ENCODE measurements around the gene SEC16A. TPM values are rescaled to one million over a fixed set of nuclear protein-coding genes. Genes with fewer than 3 reads are reported as not detected.

SEC16A gene
- total RNA-seq, 4 donors from 2014 or later, result 35.5 to 71.0 (median 50.5) TPM

DNA sequence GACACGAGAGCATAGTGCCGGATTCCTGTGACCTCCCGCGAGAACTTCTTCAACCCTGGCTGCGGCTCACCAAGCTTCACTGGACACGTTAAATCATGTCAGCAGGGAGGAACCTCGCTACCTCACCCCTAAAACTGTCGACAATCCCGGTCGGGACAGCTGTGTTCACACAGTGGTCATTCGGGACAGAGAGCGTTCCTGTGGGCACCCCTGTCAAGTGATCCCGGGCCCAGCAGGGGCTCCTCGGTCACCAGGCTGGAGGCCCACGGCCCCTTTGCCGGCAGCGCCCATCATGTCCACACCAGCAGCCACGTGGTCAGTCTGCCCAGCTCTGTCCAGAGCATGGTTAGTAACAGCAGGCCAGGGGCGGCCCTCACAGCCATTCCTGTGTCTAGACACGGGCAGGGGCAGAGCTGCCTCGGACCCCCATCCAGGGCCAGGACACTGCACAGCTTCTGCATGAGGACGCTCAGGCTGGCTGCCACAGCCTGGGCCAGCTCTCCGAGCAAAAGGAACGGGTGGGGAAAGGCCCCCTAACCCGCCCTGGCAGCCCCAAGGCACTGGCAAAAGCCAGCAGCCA is 46.7 kb downstream of the SEC16A start:
- Histone ChIP-seq H3K9me3 (no peaks in the 10 kb centered on the region), H3K36me3 (peaks cover 0 to 56% of the 10 kb centered on the region in 2 donors)

DNA sequence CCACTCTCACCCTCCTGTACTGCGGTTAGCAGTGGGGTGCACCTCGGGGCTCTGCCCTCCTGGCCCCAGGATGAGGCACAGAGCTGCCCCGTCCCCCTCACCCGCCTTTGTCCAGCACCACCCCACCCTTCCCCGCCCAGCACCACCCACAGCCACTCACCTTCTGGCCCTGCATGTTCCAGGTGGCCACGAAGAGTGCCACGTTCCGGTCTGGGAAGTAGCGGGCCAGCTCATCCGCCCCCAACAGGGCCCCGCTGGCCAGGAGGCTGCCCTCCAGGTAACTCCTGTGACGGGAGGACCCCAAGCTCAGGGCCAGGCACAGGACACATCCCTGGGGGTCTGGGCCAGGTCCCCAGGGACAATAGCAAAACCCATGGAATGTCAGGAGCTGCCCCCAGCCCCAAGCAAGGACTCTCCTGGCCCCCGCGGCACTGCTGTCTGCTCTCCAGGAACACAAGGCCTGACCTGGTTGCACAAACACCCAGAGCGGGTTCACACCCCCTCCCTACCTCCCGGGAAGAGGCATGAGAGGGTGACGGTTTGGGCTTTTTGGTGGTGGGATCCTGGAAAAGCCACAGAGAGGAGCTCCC is 48.2 kb downstream of the SEC16A start:
- no peak for ATAC-seq
- no peaks in the 10 kb centered on the region for H3K9me3 ChIP-seq
- WGBS, 2 donors (ENCODE audit: low coverage in 1 of 2), result 88% methylated on average over 3 of the region's 17 CpGs; no CpG with 5 or more reads in 1 of the 2 donors
- no peak overlapping the region for H3K27ac ChIP-seq
- H3K36me3 ChIP-seq, result peaks cover 0 to 62% of the 10 kb centered on the region in 2 donors
- H3K4me3 ChIP-seq, result no peak overlapping the region
- H3K27me3 ChIP-seq, result no peaks in the 10 kb centered on the region
- peaks cover 0 to 51% (median 18%) of the 10 kb centered on the region in 3 donors for H3K4me1 ChIP-seq
- TF ChIP-seq, protein P1, sequence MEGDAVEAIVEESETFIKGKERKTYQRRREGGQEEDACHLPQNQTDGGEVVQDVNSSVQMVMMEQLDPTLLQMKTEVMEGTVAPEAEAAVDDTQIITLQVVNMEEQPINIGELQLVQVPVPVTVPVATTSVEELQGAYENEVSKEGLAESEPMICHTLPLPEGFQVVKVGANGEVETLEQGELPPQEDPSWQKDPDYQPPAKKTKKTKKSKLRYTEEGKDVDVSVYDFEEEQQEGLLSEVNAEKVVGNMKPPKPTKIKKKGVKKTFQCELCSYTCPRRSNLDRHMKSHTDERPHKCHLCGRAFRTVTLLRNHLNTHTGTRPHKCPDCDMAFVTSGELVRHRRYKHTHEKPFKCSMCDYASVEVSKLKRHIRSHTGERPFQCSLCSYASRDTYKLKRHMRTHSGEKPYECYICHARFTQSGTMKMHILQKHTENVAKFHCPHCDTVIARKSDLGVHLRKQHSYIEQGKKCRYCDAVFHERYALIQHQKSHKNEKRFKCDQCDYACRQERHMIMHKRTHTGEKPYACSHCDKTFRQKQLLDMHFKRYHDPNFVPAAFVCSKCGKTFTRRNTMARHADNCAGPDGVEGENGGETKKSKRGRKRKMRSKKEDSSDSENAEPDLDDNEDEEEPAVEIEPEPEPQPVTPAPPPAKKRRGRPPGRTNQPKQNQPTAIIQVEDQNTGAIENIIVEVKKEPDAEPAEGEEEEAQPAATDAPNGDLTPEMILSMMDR (IDR thresholded peaks at IDR 0.05), result no peak
- no peak for TF ChIP-seq POLR2A (IDR thresholded peaks at IDR 0.05)
- no peak for TF ChIP-seq EP300 (IDR thresholded peaks at IDR 0.05)
- no peak for TF ChIP-seq POLR2AphosphoS5 (IDR thresholded peaks at IDR 0.05)

More for the DNA sequence above, 46.7 kb downstream of the SEC16A start:
- Histone ChIP-seq H3K4me3 (no peak overlapping the region), H3K27ac (no peak overlapping the region), H3K27me3 (no peaks in the 10 kb centered on the region), H3K4me1 (peaks cover 0 to 60% (median 21%) of the 10 kb centered on the region in 3 donors)
- 100% methylated on average over 2 of the region's 25 CpGs; no CpG with 5 or more reads in 1 of the 2 donors for WGBS, 2 donors (ENCODE audit: low coverage in 1 of 2)
- TF ChIP-seq EP300 (IDR thresholded peaks at IDR 0.05) (no peak), POLR2AphosphoS5 (IDR thresholded peaks at IDR 0.05) (no peak), POLR2A (IDR thresholded peaks at IDR 0.05) (no peak)
- TF ChIP-seq, protein P1 (IDR thresholded peaks at IDR 0.05), result no peak
- no peak for ATAC-seq

DNA sequence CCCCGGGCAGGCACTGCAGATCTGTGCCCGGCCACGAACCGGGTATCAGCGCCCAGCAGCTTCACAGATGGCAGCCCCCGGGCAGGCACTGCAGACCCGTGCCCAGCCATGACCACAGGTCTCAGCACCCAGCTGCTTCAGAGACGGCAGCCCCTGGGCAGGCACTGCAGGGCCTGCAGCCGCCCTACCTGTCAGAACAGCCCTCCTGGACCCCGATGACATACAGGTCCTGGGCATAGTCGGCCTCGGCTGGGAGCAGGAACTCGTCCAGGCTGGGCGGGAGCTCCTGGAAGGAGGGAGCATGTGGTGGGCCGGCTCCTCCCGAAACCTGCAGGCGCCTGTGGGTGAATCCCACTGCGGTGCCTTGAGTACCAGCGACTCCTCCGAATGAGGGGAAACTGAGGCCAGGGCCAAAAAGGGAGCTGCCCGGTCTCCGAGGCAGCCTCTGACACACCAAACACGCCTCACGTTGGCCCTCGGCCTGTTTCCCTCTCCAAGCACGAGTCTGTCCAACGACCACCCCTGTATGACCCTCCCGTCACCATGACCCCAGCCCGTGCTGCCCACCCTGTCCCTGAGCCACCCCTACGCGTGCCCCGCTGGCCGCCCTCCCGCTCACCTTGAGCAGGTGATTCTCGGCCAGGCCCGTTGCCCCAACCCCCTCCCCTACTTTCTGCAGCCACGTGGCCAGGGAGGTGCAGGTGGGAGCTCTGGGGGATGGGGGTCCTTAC is 48.8 kb downstream of the SEC16A start:
- no peak overlapping the region for H3K27ac ChIP-seq
- no peak for ATAC-seq
- WGBS, 2 donors (ENCODE audit: low coverage in 1 of 2), result 80% methylated on average over 5 of the region's 37 CpGs; no CpG with 5 or more reads in 1 of the 2 donors
- no peaks in the 10 kb centered on the region for H3K9me3 ChIP-seq
- H3K4me1 ChIP-seq, result peaks cover 0 to 49% (median 18%) of the 10 kb centered on the region in 3 donors
- no peaks in the 10 kb centered on the region for H3K27me3 ChIP-seq
- no peak for TF ChIP-seq EP300 (IDR thresholded peaks at IDR 0.05)
- TF ChIP-seq, protein P1 (IDR thresholded peaks at IDR 0.05), result no peak
- TF ChIP-seq POLR2AphosphoS5 (IDR thresholded peaks at IDR 0.05), result no peak
- no peak for TF ChIP-seq POLR2A (IDR thresholded peaks at IDR 0.05)
- peaks cover 0 to 69% of the 10 kb centered on the region in 2 donors for H3K36me3 ChIP-seq
- no peak overlapping the region for H3K4me3 ChIP-seq

DNA sequence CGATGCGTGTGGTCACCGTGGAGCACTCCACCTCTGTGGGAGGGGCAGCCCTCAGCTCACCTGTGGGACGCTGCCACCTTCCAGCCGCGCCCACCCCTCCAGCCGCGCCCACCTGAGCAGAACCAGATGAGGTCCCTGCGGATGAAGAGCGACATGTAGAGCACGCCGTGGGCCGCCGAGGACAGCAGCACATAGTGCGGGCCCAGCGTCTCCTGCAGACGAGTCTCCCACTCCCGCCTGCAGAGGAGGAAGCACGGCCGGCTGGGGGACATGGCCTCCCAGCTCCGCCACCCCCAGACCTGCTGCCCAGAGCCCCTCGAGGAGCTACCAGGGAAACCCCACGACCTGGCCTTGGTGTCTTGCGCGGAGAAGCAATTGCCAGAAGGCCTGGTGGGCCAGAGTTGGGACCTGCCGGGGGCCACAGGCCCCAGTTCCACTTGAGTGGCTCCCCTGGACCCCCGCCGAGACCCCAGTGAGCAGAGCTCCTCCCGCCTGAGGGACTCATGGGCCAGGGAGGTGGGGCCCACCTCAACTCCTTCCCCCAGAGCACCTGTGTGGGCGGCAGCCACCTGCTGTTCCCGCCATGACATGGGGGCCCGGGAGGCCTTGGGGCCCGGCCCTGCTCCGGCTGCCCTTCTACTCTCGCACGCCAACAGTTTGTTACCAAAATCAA is 49.7 kb downstream of the SEC16A start:
- WGBS, 2 donors (ENCODE audit: low coverage in 1 of 2), result 88 to 93% methylated on average over 5 to 9 of the region's 36 CpGs
- peaks cover 0 to 41% (median 18%) of the 10 kb centered on the region in 3 donors for H3K4me1 ChIP-seq

More for the DNA sequence above, 49.7 kb downstream of the SEC16A start:
- H3K27me3 ChIP-seq, result no peaks in the 10 kb centered on the region
- TF ChIP-seq, protein P1 (IDR thresholded peaks at IDR 0.05), result no peak
- TF ChIP-seq POLR2A (IDR thresholded peaks at IDR 0.05) (no peak), POLR2AphosphoS5 (IDR thresholded peaks at IDR 0.05) (no peak), EP300 (IDR thresholded peaks at IDR 0.05) (no peak)
- no peaks in the 10 kb centered on the region for H3K9me3 ChIP-seq
- H3K27ac ChIP-seq, result no peak overlapping the region
- H3K4me3 ChIP-seq, result no peak overlapping the region
- peaks cover 0 to 74% of the 10 kb centered on the region in 2 donors for H3K36me3 ChIP-seq
- ATAC-seq, result no peak
